Neutrophil (primary cell): Measurements from ENCODE around the gene MCC.

Experiments
- H3K27ac ChIP-seq: fragments of 200-600 bp; sonication (generic); 2 replicates; pipeline ENCODE4 v1.5.1; 2016; ENCODE audit warnings: mild to moderate bottlenecking, moderate library complexity
- H3K27me3 ChIP-seq: fragments of 200-600 bp; sonication (generic); 2 replicates; pipeline ENCODE4 v1.6.0; 2016; ENCODE audit warnings: mild to moderate bottlenecking
- H3K36me3 ChIP-seq: fragments of 200-600 bp; sonication (generic); 2 replicates; pipeline ENCODE4 v1.5.1; 2017
- H3K4me1 ChIP-seq, 2 experiments: fragments of 200-600 bp in 1 of 2; sonication (generic) in 1 of 2; 1 replicate in 1 of 2; 2 replicates in 1 of 2; pipeline versions ENCODE4 v1.5.1 to v1.6.1; 2013 to 2016; ENCODE audit warnings: low read depth in 1 of 2, low read length in 1 of 2, mild to moderate bottlenecking in 1 of 2, moderate library complexity in 1 of 2; ENCODE audit not compliant: control insufficient read depth in 1 of 2, insufficient read depth in 1 of 2
- H3K4me3 ChIP-seq, 2 experiments: fragments of 200-600 bp in 1 of 2; sonication (generic) in 1 of 2; 1 replicate in 1 of 2; 2 replicates in 1 of 2; pipeline ENCODE4 v1.5.1; 2013 to 2016; ENCODE audit warnings: low read depth in 1 of 2, low read length in 1 of 2, mild to moderate bottlenecking in 1 of 2, moderate library complexity in 1 of 2
- H3K9me3 ChIP-seq: fragments of 200-600 bp; sonication (generic); 2 replicates; pipeline ENCODE4 v1.5.1; 2016
- CTCF ChIP-seq: fragments of 200-600 bp; sonication (generic); IDR thresholded peaks from 2 replicates; pipeline ENCODE4 v1.5.1; 2016; ENCODE audit warnings: antibody characterized with exemption

The MCC gene

DNA sequence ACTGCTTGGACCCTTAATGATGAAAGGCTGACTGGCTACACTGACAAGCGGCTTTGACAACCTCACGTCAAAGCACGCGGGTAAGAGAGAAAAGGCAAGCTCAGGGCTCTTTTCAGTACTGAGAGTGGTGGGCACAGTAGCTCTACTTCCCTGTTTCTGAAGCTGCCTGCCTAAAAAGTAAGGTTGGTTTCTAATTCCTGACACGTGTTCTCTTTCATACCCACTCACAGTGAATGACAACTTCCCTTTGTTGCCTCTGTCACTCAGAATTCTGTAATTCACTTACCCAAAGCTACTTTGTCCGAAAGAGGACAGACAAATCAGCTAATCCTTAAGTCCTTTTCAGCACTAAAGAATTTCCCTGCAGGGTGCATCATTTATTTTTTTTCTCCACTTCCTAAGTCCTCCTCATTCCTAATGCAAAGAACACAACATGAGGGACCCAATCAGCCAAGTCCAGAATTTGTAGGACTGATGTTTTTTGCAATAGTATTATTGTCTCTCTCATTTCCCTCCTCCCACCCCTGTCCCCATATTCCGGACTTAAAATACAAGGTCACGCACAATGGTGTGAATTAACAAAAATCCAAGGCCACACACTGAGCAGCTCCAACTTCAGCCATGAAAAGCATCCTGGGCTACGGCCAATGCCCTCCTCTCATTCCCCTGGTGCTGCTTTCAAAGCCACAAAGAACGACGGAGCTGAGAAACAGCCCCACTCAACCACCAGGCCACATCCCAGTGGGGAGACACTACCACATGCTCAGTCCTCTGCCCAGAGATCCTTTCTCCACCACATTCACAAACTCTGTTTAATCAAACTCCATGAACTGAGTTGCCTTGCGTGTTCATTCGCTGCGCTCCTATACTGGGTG is 274.5 kb downstream of the MCC start:
- peaks cover 18% of the 10 kb centered on the region for H3K27me3 ChIP-seq
- no peak overlapping the region for H3K4me3 ChIP-seq
- no peak for TF ChIP-seq CTCF
- no peak overlapping the region for H3K27ac ChIP-seq
- no peaks in the 10 kb centered on the region for H3K36me3 ChIP-seq
- no peaks in the 10 kb centered on the region for H3K4me1 ChIP-seq
- H3K9me3 ChIP-seq = no peaks in the 10 kb centered on the region

GRCh38 chr5:113212244-113212920 is 275.9 kb downstream of the MCC start:
- no peaks in the 10 kb centered on the region for H3K4me1 ChIP-seq
- no peaks in the 10 kb centered on the region for H3K36me3 ChIP-seq
- H3K4me3 ChIP-seq = no peak overlapping the region
- no peaks in the 10 kb centered on the region for H3K9me3 ChIP-seq
- peaks cover 18% of the 10 kb centered on the region for H3K27me3 ChIP-seq
- no peak for TF ChIP-seq CTCF
- no peak overlapping the region for H3K27ac ChIP-seq

GRCh38 chr5:113209498-113209897 is 278.8 kb downstream of the MCC start:
- Histone ChIP-seq H3K4me3 (no peak overlapping the region), H3K27me3 (peaks cover 18% of the 10 kb centered on the region), H3K9me3 (no peaks in the 10 kb centered on the region), H3K27ac (no peak overlapping the region), H3K36me3 (no peaks in the 10 kb centered on the region), H3K4me1 (no peaks in the 10 kb centered on the region)
- TF ChIP-seq CTCF = no peak

- Histone ChIP-seq H3K4me3 (no peak overlapping the region), H3K27me3 (no peaks in the 10 kb centered on the region), H3K9me3 (no peaks in the 10 kb centered on the region), H3K36me3 (no peaks in the 10 kb centered on the region), H3K27ac (no peak overlapping the region), H3K4me1 (no peaks in the 10 kb centered on the region)
- TF ChIP-seq CTCF = no peak
Measured at GRCh38 chr5:113205807-113206206, 282.4 kb downstream of the MCC start.

GRCh38 chr5:113205323-113205722 is 282.9 kb downstream of the MCC start:
- H3K27me3 ChIP-seq = no peaks in the 10 kb centered on the region
- H3K4me1 ChIP-seq = no peaks in the 10 kb centered on the region
- no peaks in the 10 kb centered on the region for H3K9me3 ChIP-seq
- H3K4me3 ChIP-seq = no peak overlapping the region
- no peak for TF ChIP-seq CTCF
- H3K36me3 ChIP-seq = no peaks in the 10 kb centered on the region
- H3K27ac ChIP-seq = no peak overlapping the region
